SK-N-SH (cell line): Measurements from ENCODE around the gene PCSK7. TPM values are rescaled to one million over a fixed set of nuclear protein-coding genes. Genes with fewer than 3 reads are reported as not detected.
A peak's percentile ranks its signal among the peaks of the same experiment; 100 is the strongest.

Experiments
- CTCF ChIA-PET: fragments of 300-600, 350-600 bp; formaldehyde crosslinking; extraction: SDS; loops from one replicate; lab custom pipeline; 2021; lab: Yijun Ruan, JAX
- POLR2A ChIA-PET: fragments of 350-600 bp; sonication (Branson Sonifier 250); formaldehyde crosslinking; extraction: SDS; loops from one replicate; lab custom pipeline; 2020; ENCODE audit warnings: antibody characterized with exemption, inconsistent platforms; lab: Yijun Ruan, JAX
- DNase-seq: peaks from one replicate; pipeline ENCODE4 v3.0.0; 2012
- H2AFZ ChIP-seq: fragments of 200-600 bp; sonication (generic); 2 replicates; pipeline ENCODE4 v1.8.1; 2016; ENCODE audit warnings: antibody characterized with exemption, mild to moderate bottlenecking, low read depth
- H3F3A ChIP-seq: fragments of 200-600 bp; sonication (generic); replicated peaks from 2 replicates; pipeline ENCODE3; 2016; ENCODE audit warnings: antibody characterized with exemption, mild to moderate bottlenecking; ENCODE audit not compliant: insufficient read depth
- H3K27ac ChIP-seq, 2 experiments: fragments of 200-500 bp in 1 of 2; fragments of 200-600 bp in 1 of 2; sonication (Bioruptor generic) in 1 of 2; sonication (generic), shearing (Covaris generic) in 1 of 2; 2 replicates each; pipeline versions ENCODE4 v1.5.1 to v1.6.1; 2014 to 2016; ENCODE audit warnings: low read depth in 2 of 2, inconsistent platforms in 1 of 2, low read length in 1 of 2, mild to moderate bottlenecking in 1 of 2, mixed read lengths in 1 of 2
- H3K27me3 ChIP-seq: fragments of 200-600 bp; sonication (generic), shearing (Covaris generic); 2 replicates; pipeline ENCODE4 v1.6.1; 2016; ENCODE audit warnings: mixed run types; ENCODE audit not compliant: insufficient read depth
- H3K36me3 ChIP-seq, 2 experiments: fragments of 200-500 bp in 1 of 2; fragments of 200-600 bp in 1 of 2; sonication (Bioruptor generic) in 1 of 2; sonication (generic) in 1 of 2; replicated peaks in 1 of 2; 2 replicates each; pipeline versions ENCODE3 to v1.5.1; 2014 to 2016; ENCODE audit warnings: low read length in 1 of 2, mild to moderate bottlenecking in 1 of 2; ENCODE audit not compliant: insufficient read depth in 2 of 2, control insufficient read depth in 1 of 2
- H3K4me1 ChIP-seq, 2 experiments: fragments of 200-500 bp in 1 of 2; fragments of 200-600 bp in 1 of 2; sonication (Bioruptor generic) in 1 of 2; sonication (generic), shearing (Covaris generic) in 1 of 2; 2 replicates each; pipeline versions ENCODE4 v1.5.1 to v1.6.1; 2014 to 2016; ENCODE audit warnings: low read depth in 1 of 2, low read length in 1 of 2, mixed run types in 1 of 2; ENCODE audit not compliant: insufficient read depth in 2 of 2, control insufficient read depth in 1 of 2
- H3K4me2 ChIP-seq: fragments of 200-600 bp; sonication (generic), shearing (Covaris generic); 2 replicates; pipeline ENCODE4 v1.6.1; 2017; ENCODE audit warnings: mixed run types
- H3K4me3 ChIP-seq, 2 experiments: fragments of 200-500 bp in 1 of 2; fragments of 200-600 bp in 1 of 2; sonication (Bioruptor generic) in 1 of 2; sonication (generic), shearing (Covaris generic) in 1 of 2; 2 replicates each; pipeline versions ENCODE4 v1.5.1 to v1.8.1; 2014 to 2016; ENCODE audit warnings: low read depth in 2 of 2, inconsistent platforms in 1 of 2, low read length in 1 of 2, mild to moderate bottlenecking in 1 of 2, mixed read lengths in 1 of 2, moderate library complexity in 1 of 2
- H3K79me2 ChIP-seq: fragments of 200-600 bp; sonication (generic); 2 replicates; pipeline ENCODE4 v1.8.1; 2017; ENCODE audit warnings: mild to moderate bottlenecking; ENCODE audit not compliant: insufficient read depth
- H3K9ac ChIP-seq: fragments of 200-600 bp; sonication (generic); 2 replicates; pipeline ENCODE4 v1.6.1; 2017; ENCODE audit warnings: mixed run types
- H3K9me2 ChIP-seq: fragments of 200-600 bp; sonication (generic); 2 replicates; pipeline ENCODE4 v1.6.1; 2017; ENCODE audit warnings: mixed run types
- H3K9me3 ChIP-seq: fragments of 200-600 bp; sonication (generic); 2 replicates; pipeline ENCODE4 v1.6.1; 2017; ENCODE audit warnings: mixed run types, mild to moderate bottlenecking, moderate library complexity
- H4K20me1 ChIP-seq: fragments of 200-600 bp; sonication (generic); 2 replicates; pipeline ENCODE4 v1.6.1; 2017; ENCODE audit warnings: mild to moderate bottlenecking, mixed run types; ENCODE audit not compliant: insufficient read depth
- CTCF ChIP-seq: fragments of 200-600 bp; sonication (generic); IDR thresholded peaks from 2 replicates; pipeline ENCODE4 v1.6.1; 2017; ENCODE audit warnings: antibody characterized with exemption, mild to moderate bottlenecking, moderate library complexity
- FOSL2 ChIP-seq: IDR thresholded peaks from 2 replicates; pipeline ENCODE4 v1.4.0; 2012; ENCODE audit warnings: low read depth, mild to moderate bottlenecking, moderate library complexity, borderline replicate concordance
- FOXJ3 ChIP-seq: sonication (generic); formaldehyde crosslinking; IDR thresholded peaks from 2 replicates; pipeline ENCODE4 v1.5.1; 2020; ENCODE audit warnings: mild to moderate bottlenecking, missing genetic modification reagents
- MXI1 ChIP-seq: IDR thresholded peaks from 2 replicates; pipeline ENCODE4 v1.6.1; 2012; ENCODE audit warnings: mild to moderate bottlenecking, low read depth, low read length, improper control_type of control experiment
- RAD21 ChIP-seq: IDR thresholded peaks from 2 replicates; pipeline ENCODE4 v1.6.1; 2012; ENCODE audit warnings: mild to moderate bottlenecking, low read length
- RCOR1 ChIP-seq: fragments of 150-350 bp; IDR thresholded peaks from 2 replicates; pipeline ENCODE4 v1.6.1; 2017; ENCODE audit warnings: antibody characterized with exemption, low read length
- REST ChIP-seq: IDR thresholded peaks from 2 replicates; pipeline ENCODE4 v1.6.1; 2012; ENCODE audit warnings: mild to moderate bottlenecking, low read depth, low read length, moderate library complexity
- RXRA ChIP-seq: IDR thresholded peaks from 2 replicates; pipeline ENCODE4 v1.4.0; 2012; ENCODE audit warnings: low read depth, mild to moderate bottlenecking, borderline replicate concordance
- WGBS: methylation state at CpG from one replicate; pipeline ENCODE4 v1.1.6; 2017; ENCODE audit warnings: low lambda C conversion rate; 5-methylcytosine and 5-hydroxymethylcytosine counted together
- polyA plus RNA-seq, 3 experiments: library from polyadenylated mRNA; depleted of rRNA; stranded (reverse); fragments of >200 nt; gene quantifications; 2 replicates each; pipeline ENCODE4 v1.2.3, GENCODE V29; 2012

Gene PCSK7
- polyA plus RNA-seq, 1 of the 3 experiments (the other 2 are of a cell fraction), result 49.7 TPM

GRCh38 chr11:117232911-117233409 lies 1.1 kb upstream of the PCSK7 start:
- Histone ChIP-seq H3K79me2 (peaks cover 71% of the 10 kb centered on the region), H3K9ac (peak overlapping the region; percentile 87), H2AFZ (peak overlapping the region; percentile 36), H3K27me3 (no peaks in the 10 kb centered on the region), H3F3A (peaks cover 15% of the 10 kb centered on the region)
- POLR2A ChIA-PET, result interaction anchor here (0.7 to 1.2 kb wide), 3 partner anchors 8 to 461 kb away, joined by 3 to 4 read pairs (median 4); partner anchors contain the start of genes BUD13 and CEP164
- DNase-seq, result peak; percentile 83
- TF ChIP-seq RXRA (no peak), MXI1 (no peak), FOSL2 (no peak), CTCF (no peak), RCOR1 (no peak), FOXJ3 (CRISPR knock-in tag) (no peak), REST (no peak), RAD21 (no peak)
- TF ChIP-seq, all 33 proteins: peak for 0
- peaks cover 9 to 22% of the 10 kb centered on the region in 2 experiments; a peak in 3 of 4 replicates for H3K4me1 ChIP-seq
- no peaks in the 10 kb centered on the region for H3K9me3 ChIP-seq
- H3K27ac ChIP-seq, result peak overlapping the region; percentile 36 to 71
- peaks cover 3% of the 10 kb centered on the region; the same call in 1 of the 2 replicates for H4K20me1 ChIP-seq
- H3K36me3 ChIP-seq, result peaks cover 11 to 26% of the 10 kb centered on the region in 2 experiments
- no peaks in the 10 kb centered on the region for H3K9me2 ChIP-seq
- H3K4me2 ChIP-seq, result peak overlapping the region; percentile 98
- CTCF ChIA-PET, result interaction anchor here (0.6 to 3.0 kb wide), 12 partner anchors 9 to 442 kb away, joined by 3 to 21 read pairs (median 3); partner anchors contain the start of genes APOA5 and SIDT2
- peak overlapping the region; percentile 96 to 99 for H3K4me3 ChIP-seq
- 1% methylated on average over 12 of the region's 27 CpGs for WGBS
